HepG2 (cell line): ENCODE results near the gene RPS19. TPM values are rescaled to one million over a fixed set of nuclear protein-coding genes. Genes with fewer than 3 reads are reported as not detected.

Experiments
- KDM2A ChIP-seq: sonication (generic); formaldehyde crosslinking; IDR thresholded peaks from 2 replicates; pipeline ENCODE4 v1.4.0; 2020; ENCODE audit warnings: low read depth, missing genetic modification reagents, borderline replicate concordance
- MIXL1 ChIP-seq: IDR thresholded peaks from 2 replicates; pipeline ENCODE4 v1.6.1; 2016
- NFYC ChIP-seq: IDR thresholded peaks from 2 replicates; pipeline ENCODE4 v1.6.1; 2016; ENCODE audit warnings: missing genetic modification reagents, missing compliant biosample characterization
- TAF1 ChIP-seq: sonication (generic); formaldehyde crosslinking; IDR thresholded peaks from 2 replicates; pipeline ENCODE4 v1.4.0; 2020; ENCODE audit warnings: missing genetic modification reagents
- TCF7 ChIP-seq: sonication (generic); IDR thresholded peaks from 2 replicates; pipeline ENCODE4 v1.6.1; 2016; ENCODE audit warnings: antibody characterized with exemption, low read depth
- TP53 ChIP-seq: sonication (generic); formaldehyde crosslinking; conservative IDR thresholded peaks from 2 replicates; pipeline ENCODE4 v1.4.0; 2020; ENCODE audit warnings: missing genetic modification reagents
- TSC22D2 ChIP-seq: sonication (generic); formaldehyde crosslinking; IDR thresholded peaks from 2 replicates; pipeline ENCODE4 v1.5.1; 2020; ENCODE audit warnings: missing genetic modification reagents, mild to moderate bottlenecking, borderline replicate concordance
- ZNF138 ChIP-seq: sonication (generic); formaldehyde crosslinking; IDR thresholded peaks from 2 replicates; pipeline ENCODE4 v1.5.0; 2020; ENCODE audit warnings: mild to moderate bottlenecking, low read depth, missing genetic modification reagents
- ZNF615 ChIP-seq: sonication (generic); formaldehyde crosslinking; IDR thresholded peaks from 2 replicates; pipeline ENCODE4 v1.5.0; 2020; ENCODE audit warnings: mild to moderate bottlenecking, missing genetic modification reagents, borderline replicate concordance
- polyA plus RNA-seq, 8 experiments: library from polyadenylated mRNA; depleted of rRNA in 3 of 8; stranded (reverse) in 7 of 8; unstranded in 1 of 8; fragments of >200 nt; fragmentation: Illumina TruSeq in 4 of 8; extraction: Trizol in 4 of 8; gene quantifications; 2 replicates each; pipeline versions ENCODE4 v1.2.1 to v1.2.3, GENCODE V29; 2011 to 2016; ENCODE audit warnings: low read depth in 4 of 8, missing spikeins in 1 of 8, mixed read lengths in 1 of 8; ENCODE audit not compliant: insufficient read depth in 1 of 8
- total RNA-seq, 5 experiments: library from RNA; depleted of rRNA; stranded (reverse); fragments of >200 nt; fragmentation: Illumina TruSeq; extraction: Trizol; gene quantifications; 2 replicates each; pipeline ENCODE4 v1.2.3, GENCODE V29; 2016; ENCODE audit warnings: low read depth in 1 of 5
- TF ChIP-seq, protein P1 (sequence below): sonication (generic); formaldehyde crosslinking; IDR thresholded peaks from 2 replicates; pipeline ENCODE4 v1.4.0; 2020; ENCODE audit warnings: missing genetic modification reagents
- TF ChIP-seq, protein P2 (sequence below): sonication (generic); formaldehyde crosslinking; IDR thresholded peaks from 2 replicates; pipeline ENCODE4 v1.4.0; 2020; ENCODE audit warnings: missing genetic modification reagents, mild to moderate bottlenecking, borderline replicate concordance
- TF ChIP-seq, protein P3 (sequence below): IDR thresholded peaks from 2 replicates; pipeline ENCODE4 v1.6.1; 2016; ENCODE audit warnings: low read depth, missing genetic modification reagents, missing compliant biosample characterization
- TF ChIP-seq, protein P4 (sequence below): sonication (generic); formaldehyde crosslinking; IDR thresholded peaks from 2 replicates; pipeline ENCODE4 v1.8.0; 2022; ENCODE audit warnings: mild to moderate bottlenecking, missing genetic modification reagents, moderate library complexity
- TF ChIP-seq, protein P5 (sequence below): sonication (generic); formaldehyde crosslinking; IDR thresholded peaks from 2 replicates; pipeline ENCODE4 v1.8.1; 2023; ENCODE audit warnings: mild to moderate bottlenecking, moderate library complexity, missing genetic modification reagents

Gene RPS19
- total and polyA plus RNA-seq, 2 of the 13 experiments (the other 11 are each of a cell fraction or from before 2014, with no cell fraction given) = 1,983 to 4,758 TPM

DNA sequence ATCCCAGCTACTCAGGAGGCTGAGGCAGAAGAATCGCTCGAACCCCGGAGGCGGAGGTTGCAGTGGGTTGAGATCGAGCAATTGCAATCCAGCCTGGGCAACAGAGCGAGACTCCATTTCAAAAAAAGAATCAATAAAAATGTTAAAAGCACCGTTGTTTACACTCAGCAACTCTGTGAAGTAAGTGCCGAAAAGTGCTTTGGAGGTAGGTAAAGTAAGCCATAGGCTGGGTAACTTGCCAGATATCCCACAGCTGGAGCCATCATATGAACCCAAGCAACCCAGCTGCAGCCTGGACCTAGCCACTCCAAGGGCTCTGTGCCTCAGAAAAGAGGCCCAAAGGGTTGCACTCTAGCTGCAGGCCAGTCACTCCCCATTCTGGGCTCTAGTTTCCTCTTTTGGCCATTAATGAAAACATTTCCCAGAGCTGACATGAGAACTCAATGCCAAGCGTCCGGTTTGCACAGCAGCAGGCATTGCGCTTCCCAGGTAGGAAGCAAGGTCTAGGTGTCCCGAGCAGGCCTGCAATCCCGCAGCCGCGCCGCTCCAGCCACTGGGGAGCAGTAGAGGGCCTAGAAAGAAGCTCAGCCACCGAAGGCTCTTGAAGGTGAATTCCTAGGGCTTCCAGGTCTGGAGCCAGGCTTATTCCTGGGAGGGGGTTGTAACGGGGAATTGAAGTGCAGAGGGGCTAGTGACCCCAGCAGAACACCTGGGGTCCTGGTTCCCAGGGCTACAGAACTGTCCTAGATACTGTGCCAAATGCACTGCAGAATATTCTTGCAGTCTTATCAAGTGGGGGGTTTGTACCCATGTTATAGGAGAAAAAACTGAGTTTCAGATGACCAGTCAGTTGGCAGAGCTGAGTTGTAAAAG is 13.0 kb downstream of the RPS19 start (continued):
- TF ChIP-seq, protein P1, sequence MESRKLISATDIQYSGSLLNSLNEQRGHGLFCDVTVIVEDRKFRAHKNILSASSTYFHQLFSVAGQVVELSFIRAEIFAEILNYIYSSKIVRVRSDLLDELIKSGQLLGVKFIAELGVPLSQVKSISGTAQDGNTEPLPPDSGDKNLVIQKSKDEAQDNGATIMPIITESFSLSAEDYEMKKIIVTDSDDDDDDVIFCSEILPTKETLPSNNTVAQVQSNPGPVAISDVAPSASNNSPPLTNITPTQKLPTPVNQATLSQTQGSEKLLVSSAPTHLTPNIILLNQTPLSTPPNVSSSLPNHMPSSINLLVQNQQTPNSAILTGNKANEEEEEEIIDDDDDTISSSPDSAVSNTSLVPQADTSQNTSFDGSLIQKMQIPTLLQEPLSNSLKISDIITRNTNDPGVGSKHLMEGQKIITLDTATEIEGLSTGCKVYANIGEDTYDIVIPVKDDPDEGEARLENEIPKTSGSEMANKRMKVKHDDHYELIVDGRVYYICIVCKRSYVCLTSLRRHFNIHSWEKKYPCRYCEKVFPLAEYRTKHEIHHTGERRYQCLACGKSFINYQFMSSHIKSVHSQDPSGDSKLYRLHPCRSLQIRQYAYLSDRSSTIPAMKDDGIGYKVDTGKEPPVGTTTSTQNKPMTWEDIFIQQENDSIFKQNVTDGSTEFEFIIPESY (CRISPR knock-in tag) = 0 out of 2 replicates have a peak, but pooled peaks have one; percentile 38
- no peak for TF ChIP-seq ZNF138 (CRISPR knock-in tag)
- TF ChIP-seq, protein P2, sequence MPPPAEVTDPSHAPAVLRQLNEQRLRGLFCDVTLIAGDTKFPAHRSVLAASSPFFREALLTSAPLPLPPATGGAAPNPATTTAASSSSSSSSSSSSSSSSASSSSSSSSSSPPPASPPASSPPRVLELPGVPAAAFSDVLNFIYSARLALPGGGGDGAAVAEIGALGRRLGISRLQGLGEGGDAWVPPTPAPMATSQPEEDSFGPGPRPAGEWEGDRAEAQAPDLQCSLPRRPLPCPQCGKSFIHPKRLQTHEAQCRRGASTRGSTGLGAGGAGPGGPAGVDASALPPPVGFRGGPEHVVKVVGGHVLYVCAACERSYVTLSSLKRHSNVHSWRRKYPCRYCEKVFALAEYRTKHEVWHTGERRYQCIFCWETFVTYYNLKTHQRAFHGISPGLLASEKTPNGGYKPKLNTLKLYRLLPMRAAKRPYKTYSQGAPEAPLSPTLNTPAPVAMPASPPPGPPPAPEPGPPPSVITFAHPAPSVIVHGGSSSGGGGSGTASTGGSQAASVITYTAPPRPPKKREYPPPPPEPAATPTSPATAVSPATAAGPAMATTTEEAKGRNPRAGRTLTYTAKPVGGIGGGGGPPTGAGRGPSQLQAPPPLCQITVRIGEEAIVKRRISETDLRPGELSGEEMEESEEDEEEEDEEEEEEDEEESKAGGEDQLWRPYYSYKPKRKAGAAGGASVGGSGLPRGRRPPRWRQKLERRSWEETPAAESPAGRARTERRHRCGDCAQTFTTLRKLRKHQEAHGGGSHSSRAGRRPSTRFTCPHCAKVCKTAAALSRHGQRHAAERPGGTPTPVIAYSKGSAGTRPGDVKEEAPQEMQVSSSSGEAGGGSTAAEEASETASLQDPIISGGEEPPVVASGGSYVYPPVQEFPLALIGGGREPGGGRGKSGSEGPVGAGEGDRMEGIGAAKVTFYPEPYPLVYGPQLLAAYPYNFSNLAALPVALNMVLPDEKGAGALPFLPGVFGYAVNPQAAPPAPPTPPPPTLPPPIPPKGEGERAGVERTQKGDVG (CRISPR knock-in tag) = 0 out of 2 replicates have a peak, but pooled peaks have one; percentile 24
- TF ChIP-seq ZNF615 (CRISPR knock-in tag) = 0 out of 2 replicates have a peak, but pooled peaks have one; percentile 5
- TF ChIP-seq, protein P3, sequence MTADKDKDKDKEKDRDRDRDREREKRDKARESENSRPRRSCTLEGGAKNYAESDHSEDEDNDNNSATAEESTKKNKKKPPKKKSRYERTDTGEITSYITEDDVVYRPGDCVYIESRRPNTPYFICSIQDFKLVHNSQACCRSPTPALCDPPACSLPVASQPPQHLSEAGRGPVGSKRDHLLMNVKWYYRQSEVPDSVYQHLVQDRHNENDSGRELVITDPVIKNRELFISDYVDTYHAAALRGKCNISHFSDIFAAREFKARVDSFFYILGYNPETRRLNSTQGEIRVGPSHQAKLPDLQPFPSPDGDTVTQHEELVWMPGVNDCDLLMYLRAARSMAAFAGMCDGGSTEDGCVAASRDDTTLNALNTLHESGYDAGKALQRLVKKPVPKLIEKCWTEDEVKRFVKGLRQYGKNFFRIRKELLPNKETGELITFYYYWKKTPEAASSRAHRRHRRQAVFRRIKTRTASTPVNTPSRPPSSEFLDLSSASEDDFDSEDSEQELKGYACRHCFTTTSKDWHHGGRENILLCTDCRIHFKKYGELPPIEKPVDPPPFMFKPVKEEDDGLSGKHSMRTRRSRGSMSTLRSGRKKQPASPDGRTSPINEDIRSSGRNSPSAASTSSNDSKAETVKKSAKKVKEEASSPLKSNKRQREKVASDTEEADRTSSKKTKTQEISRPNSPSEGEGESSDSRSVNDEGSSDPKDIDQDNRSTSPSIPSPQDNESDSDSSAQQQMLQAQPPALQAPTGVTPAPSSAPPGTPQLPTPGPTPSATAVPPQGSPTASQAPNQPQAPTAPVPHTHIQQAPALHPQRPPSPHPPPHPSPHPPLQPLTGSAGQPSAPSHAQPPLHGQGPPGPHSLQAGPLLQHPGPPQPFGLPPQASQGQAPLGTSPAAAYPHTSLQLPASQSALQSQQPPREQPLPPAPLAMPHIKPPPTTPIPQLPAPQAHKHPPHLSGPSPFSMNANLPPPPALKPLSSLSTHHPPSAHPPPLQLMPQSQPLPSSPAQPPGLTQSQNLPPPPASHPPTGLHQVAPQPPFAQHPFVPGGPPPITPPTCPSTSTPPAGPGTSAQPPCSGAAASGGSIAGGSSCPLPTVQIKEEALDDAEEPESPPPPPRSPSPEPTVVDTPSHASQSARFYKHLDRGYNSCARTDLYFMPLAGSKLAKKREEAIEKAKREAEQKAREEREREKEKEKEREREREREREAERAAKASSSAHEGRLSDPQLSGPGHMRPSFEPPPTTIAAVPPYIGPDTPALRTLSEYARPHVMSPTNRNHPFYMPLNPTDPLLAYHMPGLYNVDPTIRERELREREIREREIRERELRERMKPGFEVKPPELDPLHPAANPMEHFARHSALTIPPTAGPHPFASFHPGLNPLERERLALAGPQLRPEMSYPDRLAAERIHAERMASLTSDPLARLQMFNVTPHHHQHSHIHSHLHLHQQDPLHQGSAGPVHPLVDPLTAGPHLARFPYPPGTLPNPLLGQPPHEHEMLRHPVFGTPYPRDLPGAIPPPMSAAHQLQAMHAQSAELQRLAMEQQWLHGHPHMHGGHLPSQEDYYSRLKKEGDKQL (CRISPR knock-in tag) = no peak
- TF ChIP-seq TCF7 = no peak
- TF ChIP-seq TSC22D2 (CRISPR knock-in tag) = peak; percentile 58; the same call in 1 of the 2 replicates
- TF ChIP-seq, protein P4, sequence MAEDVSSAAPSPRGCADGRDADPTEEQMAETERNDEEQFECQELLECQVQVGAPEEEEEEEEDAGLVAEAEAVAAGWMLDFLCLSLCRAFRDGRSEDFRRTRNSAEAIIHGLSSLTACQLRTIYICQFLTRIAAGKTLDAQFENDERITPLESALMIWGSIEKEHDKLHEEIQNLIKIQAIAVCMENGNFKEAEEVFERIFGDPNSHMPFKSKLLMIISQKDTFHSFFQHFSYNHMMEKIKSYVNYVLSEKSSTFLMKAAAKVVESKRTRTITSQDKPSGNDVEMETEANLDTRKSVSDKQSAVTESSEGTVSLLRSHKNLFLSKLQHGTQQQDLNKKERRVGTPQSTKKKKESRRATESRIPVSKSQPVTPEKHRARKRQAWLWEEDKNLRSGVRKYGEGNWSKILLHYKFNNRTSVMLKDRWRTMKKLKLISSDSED (CRISPR knock-in tag) = no peak
- peak; percentile 98 for TF ChIP-seq KDM2A (CRISPR knock-in tag)
- TF ChIP-seq TP53 = no peak
- TF ChIP-seq TAF1 (CRISPR knock-in tag) = no peak
- TF ChIP-seq, protein P5, sequence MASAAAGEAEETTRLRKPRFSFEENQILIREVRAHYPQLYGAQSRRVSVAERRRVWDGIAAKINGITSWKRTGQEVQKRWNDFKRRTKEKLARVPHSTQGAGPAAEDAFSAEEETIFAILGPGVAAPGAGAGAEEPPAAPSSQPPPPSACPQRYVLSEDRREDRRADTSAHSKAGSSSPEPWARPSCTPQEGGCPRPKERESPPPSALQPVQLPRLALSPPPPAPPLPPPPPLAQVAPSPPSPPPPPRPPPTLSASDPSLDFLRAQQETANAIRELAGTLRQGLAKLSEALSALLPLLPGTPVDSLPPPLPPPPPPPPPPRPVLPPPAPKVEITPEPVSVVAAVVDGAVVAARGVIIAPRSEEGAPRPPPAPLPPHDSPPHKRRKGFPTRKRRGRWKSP (CRISPR knock-in tag) = peak; percentile 30; the same call in 1 of the 2 replicates
- TF ChIP-seq NFYC = no peak
- TF ChIP-seq MIXL1 (CRISPR knock-in tag) = peak; percentile 10; the same call in 1 of the 2 replicates
